SK-N-SH (cell line): ENCODE measurements around the gene CCN5.

Experiments
- ELF1 ChIP-seq: IDR thresholded peaks from 2 replicates; pipeline ENCODE4 v1.4.0; 2012
- EZH2phosphoT487 ChIP-seq: fragments of 200-600 bp; sonication (generic); IDR thresholded peaks from 2 replicates; pipeline ENCODE4 v1.6.1; 2017; ENCODE audit warnings: low read depth, mixed run types, mild to moderate bottlenecking, antibody characterized with exemption, moderate library complexity, borderline replicate concordance
- POLR2AphosphoS5 ChIP-seq: IDR thresholded peaks from 2 replicates; pipeline ENCODE4 v1.6.1; 2012; ENCODE audit warnings: low read depth, low read length
- RAD21 ChIP-seq: IDR thresholded peaks from 2 replicates; pipeline ENCODE4 v1.6.1; 2012; ENCODE audit warnings: mild to moderate bottlenecking, low read length
- TAF1 ChIP-seq: IDR thresholded peaks from 2 replicates; pipeline ENCODE4 v1.6.1; 2012; ENCODE audit warnings: low read depth, mild to moderate bottlenecking, low read length, moderate library complexity, borderline replicate concordance
- TEAD4 ChIP-seq: IDR thresholded peaks from 2 replicates; pipeline ENCODE4 v1.4.0; 2012; ENCODE audit warnings: mild to moderate bottlenecking, borderline replicate concordance; ENCODE audit not compliant: insufficient read depth
- TF ChIP-seq, protein P1 (sequence below): fragments of 200-600 bp; sonication (generic); IDR thresholded peaks from 2 replicates; pipeline ENCODE4 v1.6.1; 2017; ENCODE audit warnings: antibody characterized with exemption, mild to moderate bottlenecking, moderate library complexity
- TF ChIP-seq, protein P2 (sequence below): IDR thresholded peaks from 2 replicates; pipeline ENCODE4 v1.4.0; 2012; ENCODE audit warnings: low read depth
- TF ChIP-seq, protein P3 (sequence below): IDR thresholded peaks from 2 replicates; pipeline ENCODE4 v1.6.1; 2012; ENCODE audit warnings: mild to moderate bottlenecking, low read depth, low read length, moderate library complexity

DNA sequence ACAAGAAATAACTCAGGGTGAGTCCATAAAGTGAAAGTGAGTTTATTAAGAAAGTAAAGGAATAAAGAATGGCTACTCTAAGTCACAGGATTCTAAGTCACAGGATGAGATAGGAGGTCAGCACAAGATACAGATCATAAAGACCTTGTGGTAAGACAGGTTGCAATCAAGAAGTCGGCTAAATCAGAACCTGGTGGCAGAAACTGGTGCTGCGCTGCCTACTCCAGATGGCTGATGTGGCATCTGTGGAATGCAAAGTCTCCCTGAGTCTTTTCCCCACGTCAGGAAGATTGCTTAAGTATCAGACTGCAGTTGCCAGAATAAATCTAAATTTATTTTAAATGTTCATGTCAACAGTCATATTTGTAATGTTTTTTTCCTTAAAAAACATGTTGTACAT, 19.8 kb downstream of the CCN5 start:
- TF ChIP-seq TEAD4 (peak; percentile 53), RAD21 (no peak), POLR2AphosphoS5 (no peak), EZH2phosphoT487 (no peak), ELF1 (no peak), TAF1 (no peak)
- TF ChIP-seq, protein P1, sequence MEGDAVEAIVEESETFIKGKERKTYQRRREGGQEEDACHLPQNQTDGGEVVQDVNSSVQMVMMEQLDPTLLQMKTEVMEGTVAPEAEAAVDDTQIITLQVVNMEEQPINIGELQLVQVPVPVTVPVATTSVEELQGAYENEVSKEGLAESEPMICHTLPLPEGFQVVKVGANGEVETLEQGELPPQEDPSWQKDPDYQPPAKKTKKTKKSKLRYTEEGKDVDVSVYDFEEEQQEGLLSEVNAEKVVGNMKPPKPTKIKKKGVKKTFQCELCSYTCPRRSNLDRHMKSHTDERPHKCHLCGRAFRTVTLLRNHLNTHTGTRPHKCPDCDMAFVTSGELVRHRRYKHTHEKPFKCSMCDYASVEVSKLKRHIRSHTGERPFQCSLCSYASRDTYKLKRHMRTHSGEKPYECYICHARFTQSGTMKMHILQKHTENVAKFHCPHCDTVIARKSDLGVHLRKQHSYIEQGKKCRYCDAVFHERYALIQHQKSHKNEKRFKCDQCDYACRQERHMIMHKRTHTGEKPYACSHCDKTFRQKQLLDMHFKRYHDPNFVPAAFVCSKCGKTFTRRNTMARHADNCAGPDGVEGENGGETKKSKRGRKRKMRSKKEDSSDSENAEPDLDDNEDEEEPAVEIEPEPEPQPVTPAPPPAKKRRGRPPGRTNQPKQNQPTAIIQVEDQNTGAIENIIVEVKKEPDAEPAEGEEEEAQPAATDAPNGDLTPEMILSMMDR = peak; percentile 44
- TF ChIP-seq, protein P2, sequence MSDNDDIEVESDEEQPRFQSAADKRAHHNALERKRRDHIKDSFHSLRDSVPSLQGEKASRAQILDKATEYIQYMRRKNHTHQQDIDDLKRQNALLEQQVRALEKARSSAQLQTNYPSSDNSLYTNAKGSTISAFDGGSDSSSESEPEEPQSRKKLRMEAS = no peak
- TF ChIP-seq, protein P3, sequence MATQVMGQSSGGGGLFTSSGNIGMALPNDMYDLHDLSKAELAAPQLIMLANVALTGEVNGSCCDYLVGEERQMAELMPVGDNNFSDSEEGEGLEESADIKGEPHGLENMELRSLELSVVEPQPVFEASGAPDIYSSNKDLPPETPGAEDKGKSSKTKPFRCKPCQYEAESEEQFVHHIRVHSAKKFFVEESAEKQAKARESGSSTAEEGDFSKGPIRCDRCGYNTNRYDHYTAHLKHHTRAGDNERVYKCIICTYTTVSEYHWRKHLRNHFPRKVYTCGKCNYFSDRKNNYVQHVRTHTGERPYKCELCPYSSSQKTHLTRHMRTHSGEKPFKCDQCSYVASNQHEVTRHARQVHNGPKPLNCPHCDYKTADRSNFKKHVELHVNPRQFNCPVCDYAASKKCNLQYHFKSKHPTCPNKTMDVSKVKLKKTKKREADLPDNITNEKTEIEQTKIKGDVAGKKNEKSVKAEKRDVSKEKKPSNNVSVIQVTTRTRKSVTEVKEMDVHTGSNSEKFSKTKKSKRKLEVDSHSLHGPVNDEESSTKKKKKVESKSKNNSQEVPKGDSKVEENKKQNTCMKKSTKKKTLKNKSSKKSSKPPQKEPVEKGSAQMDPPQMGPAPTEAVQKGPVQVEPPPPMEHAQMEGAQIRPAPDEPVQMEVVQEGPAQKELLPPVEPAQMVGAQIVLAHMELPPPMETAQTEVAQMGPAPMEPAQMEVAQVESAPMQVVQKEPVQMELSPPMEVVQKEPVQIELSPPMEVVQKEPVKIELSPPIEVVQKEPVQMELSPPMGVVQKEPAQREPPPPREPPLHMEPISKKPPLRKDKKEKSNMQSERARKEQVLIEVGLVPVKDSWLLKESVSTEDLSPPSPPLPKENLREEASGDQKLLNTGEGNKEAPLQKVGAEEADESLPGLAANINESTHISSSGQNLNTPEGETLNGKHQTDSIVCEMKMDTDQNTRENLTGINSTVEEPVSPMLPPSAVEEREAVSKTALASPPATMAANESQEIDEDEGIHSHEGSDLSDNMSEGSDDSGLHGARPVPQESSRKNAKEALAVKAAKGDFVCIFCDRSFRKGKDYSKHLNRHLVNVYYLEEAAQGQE = 0 out of 2 replicates have a peak, but pooled peaks have one; percentile 10
